K562 (cell line): ENCODE results near the gene LSM8. TPM values are rescaled to one million over a fixed set of nuclear protein-coding genes. Genes with fewer than 3 reads are reported as not detected.

ENCODE experiments used
- ATAC-seq: fragments of 200-7000 bp; cut with Tn5 transposase; 3 replicates; pipeline ENCODE4 v1.9.1; 2020; ENCODE audit warnings: moderate library complexity
- BruUV-seq: library from RNA; stranded (reverse); fragments of 400-500 nt; replicated peaks from 2 replicates; lab custom pipeline; 2021; lab: Mats Ljungman, UMichigan
- CTCF ChIA-PET: fragments of 300-600 bp; formaldehyde crosslinking; extraction: SDS; loops from one replicate; lab custom pipeline; 2021; ENCODE audit warnings: low intra/inter-chr PET ratio; lab: Yijun Ruan, JAX
- POLR2A ChIA-PET: fragments of 300-600, 350-650 bp; sonication (Branson Sonifier 250); formaldehyde crosslinking; extraction: SDS; loops from one replicate; lab custom pipeline; 2021; ENCODE audit warnings: antibody characterized with exemption, inconsistent platforms; lab: Yijun Ruan, JAX
- DNase-seq, 4 experiments: peaks; one replicate each; pipeline versions ENCODE4 v3.0.0 to v3.0.0-alpha.2; 2011 to 2018; ENCODE audit warnings: low spot score in 3 of 4, mixed read lengths in 3 of 4; ENCODE audit errors: extremely low read depth in 1 of 4
- FAIRE-seq: peaks from 2 replicates; lab custom pipeline; 2011; peaks lifted over from hg19 to GRCh38; lab: Jason Lieb, UNC
- H2AFZ ChIP-seq: 2 replicates; pipeline ENCODE4 v1.6.0; 2011; ENCODE audit warnings: low read depth, low read length, control low read depth, inconsistent platforms
- H3K27ac ChIP-seq: fragments of 200-600 bp; 3 replicates; pipeline ENCODE4 v1.8.0; 2011; ENCODE audit warnings: low read depth, mild to moderate bottlenecking, control low read depth, inconsistent platforms, low read length, moderate library complexity, mixed read lengths; ENCODE audit errors: extremely low read depth
- H3K27me3 ChIP-seq, 2 experiments: fragments of 300-600 bp in 1 of 2; 2 replicates in 1 of 2; 3 replicates in 1 of 2; pipeline versions ENCODE4 v1.6.0 to v1.8.0; 2011; ENCODE audit warnings: inconsistent platforms in 2 of 2, low read length in 2 of 2, mild to moderate bottlenecking in 1 of 2, mixed read lengths in 1 of 2, moderate library complexity in 1 of 2; ENCODE audit not compliant: control insufficient read depth in 2 of 2, insufficient read depth in 2 of 2
- H3K36me3 ChIP-seq: fragments of 300-600 bp; 3 replicates; pipeline ENCODE4 v1.8.0; 2011; ENCODE audit warnings: mild to moderate bottlenecking, low read length, inconsistent platforms; ENCODE audit not compliant: control insufficient read depth, insufficient read depth
- H3K4me1 ChIP-seq, 2 experiments: fragments of 200-600 bp in 1 of 2; replicated peaks in 1 of 2; 2 replicates in 1 of 2; 3 replicates in 1 of 2; pipeline versions ENCODE4 v1.5.1 to v1.8.0; 2011; ENCODE audit warnings: inconsistent platforms in 2 of 2, low read length in 2 of 2, mild to moderate bottlenecking in 1 of 2, mixed read lengths in 1 of 2, moderate library complexity in 1 of 2; ENCODE audit not compliant: control insufficient read depth in 2 of 2, insufficient read depth in 2 of 2
- H3K4me2 ChIP-seq: 2 replicates; pipeline ENCODE4 v1.6.1; 2011; ENCODE audit warnings: low read length, control low read depth, inconsistent platforms, mixed read lengths; ENCODE audit not compliant: insufficient read depth
- H3K4me3 ChIP-seq: fragments of 200-600 bp; sonication (generic), shearing (Covaris generic); 2 replicates; pipeline ENCODE4 v1.5.1; 2016; ENCODE audit warnings: control low read depth, inconsistent platforms
- H3K79me2 ChIP-seq: fragments of 200-600 bp; 3 replicates; pipeline ENCODE4 v1.8.0; 2011; ENCODE audit warnings: low read length, inconsistent platforms; ENCODE audit not compliant: control insufficient read depth, insufficient read depth
- H3K9ac ChIP-seq, 2 experiments: 2 replicates each; pipeline versions ENCODE4 v1.6.0 to v1.6.1; 2011; ENCODE audit warnings: low read depth in 2 of 2, low read length in 2 of 2, control low read depth in 1 of 2, inconsistent platforms in 1 of 2, mild to moderate bottlenecking in 1 of 2, mixed read lengths in 1 of 2; ENCODE audit not compliant: insufficient read depth in 1 of 2
- H3K9me1 ChIP-seq: one replicate; pipeline ENCODE4 v1.6.0; 2011; ENCODE audit warnings: inconsistent platforms, mild to moderate bottlenecking, low read length, moderate library complexity; ENCODE audit not compliant: control insufficient read depth, insufficient read depth
- H3K9me3 ChIP-seq: replicated peaks from 2 replicates; pipeline ENCODE4 v1.5.1; 2011; ENCODE audit warnings: low read depth, low read length, inconsistent platforms; ENCODE audit not compliant: control insufficient read depth, insufficient read depth
- H4K20me1 ChIP-seq: replicated peaks from 2 replicates; pipeline ENCODE4 v1.6.1; 2011; ENCODE audit warnings: low read length, inconsistent platforms, mixed read lengths; ENCODE audit not compliant: control insufficient read depth, insufficient read depth
- CBX8 ChIP-seq: fragments of 200-600 bp; sonication (generic); IDR thresholded peaks from 2 replicates; pipeline ENCODE4 v1.6.1; 2012; ENCODE audit warnings: borderline replicate concordance, mixed run types, low read depth, mild to moderate bottlenecking, moderate library complexity, mixed read lengths, low read length, control low read depth, inconsistent platforms; ENCODE audit not compliant: poor library complexity, severe bottlenecking; ENCODE audit errors: extremely low read depth
- DNMT1 ChIP-seq: fragments of 450-650 bp; IDR thresholded peaks from 2 replicates; pipeline ENCODE4 v1.6.1; 2016; ENCODE audit warnings: antibody characterized with exemption, mild to moderate bottlenecking
- FOSL1 ChIP-seq: fragments of 200-800 bp; sonication (Bioruptor generic); conservative IDR thresholded peaks from 2 replicates; pipeline ENCODE4 v1.6.1; 2016; ENCODE audit warnings: missing genetic modification characterization, missing compliant biosample characterization
- KLF16 ChIP-seq: IDR thresholded peaks from 2 replicates; pipeline ENCODE4 v1.6.1; 2016; ENCODE audit warnings: antibody characterized with exemption
- NELFE ChIP-seq: IDR thresholded peaks from 2 replicates; pipeline ENCODE4 v1.6.1; 2011; ENCODE audit warnings: mild to moderate bottlenecking; ENCODE audit not compliant: insufficient read depth, insufficient read length
- POLR2H ChIP-seq: IDR thresholded peaks from 2 replicates; pipeline ENCODE4 v1.6.1; 2016; ENCODE audit warnings: missing genetic modification characterization, low read depth, mild to moderate bottlenecking, control low read depth, missing compliant biosample characterization, moderate library complexity
- SMAD4 ChIP-seq: fragments of 250-450 bp; sonication (Bioruptor Pico); conservative IDR thresholded peaks from 2 replicates; pipeline ENCODE4 v1.8.0; 2021; ENCODE audit warnings: inconsistent platforms, mild to moderate bottlenecking, moderate library complexity
- SMARCA4 ChIP-seq: fragments of 450-650 bp; IDR thresholded peaks from 2 replicates; pipeline ENCODE4 v1.6.1; 2016
- THRAP3 ChIP-seq: fragments of 450-650 bp; IDR thresholded peaks from 2 replicates; pipeline ENCODE4 v1.6.1; 2016; ENCODE audit warnings: mild to moderate bottlenecking, inconsistent platforms, borderline replicate concordance
- ZNF124 ChIP-seq: sonication (generic); formaldehyde crosslinking; IDR thresholded peaks from 2 replicates; pipeline ENCODE4 v1.8.1; 2022; ENCODE audit warnings: missing genetic modification reagents
- ZNF165 ChIP-seq: fragments of 250-450 bp; sonication (Bioruptor Pico); IDR thresholded peaks from 2 replicates; pipeline ENCODE4 v1.4.0; 2020; ENCODE audit warnings: borderline replicate concordance
- ZNF778 ChIP-seq: fragments of 450-650 bp; formaldehyde crosslinking; IDR thresholded peaks from 2 replicates; pipeline ENCODE4 v1.4.0; 2020; ENCODE audit warnings: mild to moderate bottlenecking, moderate library complexity
- WGBS: fragments of 100-300 bp; shearing (Covaris generic); methylation state at CpG from one replicate; pipeline ENCODE4 v1.1.6; 2016; ENCODE audit warnings: low coverage, mixed read lengths; ENCODE audit not compliant: insufficient coverage; ENCODE audit errors: missing lambda C conversion rate; 5-methylcytosine and 5-hydroxymethylcytosine counted together
- in situ Hi-C: fragments of 300-500 bp; cut with MboI; formaldehyde crosslinking; loops from 4 replicates; pipeline ENCODE4 v1.15.0; 2018; ENCODE audit warnings: inconsistent platforms, mixed read lengths
- intact Hi-C: fragments of 100-400 bp; cut with micrococcal nuclease; formaldehyde crosslinking; loops from 2 replicates; pipeline ENCODE4 v1.14.2; 2022
- polyA plus RNA-seq, 8 experiments: library from polyadenylated mRNA; depleted of rRNA in 4 of 8; stranded (reverse) in 5 of 8; unstranded in 3 of 8; fragments of >200 nt; fragmentation: Nextera tagmentation in 2 of 8; fragmentation: Illumina TruSeq in 1 of 8; extraction: Ambion mirVana in 2 of 8; extraction: Trizol in 1 of 8; gene quantifications; 2 replicates each; pipeline versions ENCODE4 v1.2.1 to v1.2.3, GENCODE V29; 2011 to 2014; ENCODE audit warnings: inconsistent platforms in 1 of 8, missing spikeins in 1 of 8
- total RNA-seq, 7 experiments: library from RNA; depleted of rRNA in 6 of 7; stranded (reverse); fragments of >200 nt in 6 of 7; fragmentation: Illumina TruSeq in 2 of 7; extraction: Trizol in 2 of 7; gene quantifications; 2 replicates each; pipeline versions ENCODE4 v1.2.1 to v1.2.3, GENCODE V29; 2011 to 2021; ENCODE audit warnings: low replicate concordance in 1 of 7
- TF ChIP-seq, protein P1 (sequence below): fragments of 250-450 bp; sonication (Bioruptor Pico); IDR thresholded peaks from 2 replicates; pipeline ENCODE4 v1.6.1; 2021; ENCODE audit warnings: mild to moderate bottlenecking
- TF ChIP-seq, protein P2 (sequence below): fragments of 250-450 bp; sonication (Bioruptor Pico); IDR thresholded peaks from 2 replicates; pipeline ENCODE4 v1.5.0; 2021; ENCODE audit warnings: mild to moderate bottlenecking, moderate library complexity
- TF ChIP-seq, protein P3 (sequence below): fragments of 250-450 bp; sonication (Bioruptor Pico); IDR thresholded peaks from 2 replicates; pipeline ENCODE4 v1.4.0; 2020; ENCODE audit warnings: mild to moderate bottlenecking, moderate library complexity, borderline replicate concordance
- TF ChIP-seq, protein P4 (sequence below): fragments of 250-450 bp; sonication (Bioruptor Pico); IDR thresholded peaks from 2 replicates; pipeline ENCODE4 v1.8.0; 2022; ENCODE audit warnings: moderate library complexity, mild to moderate bottlenecking, inconsistent platforms

LSM8 gene
- total and polyA plus RNA-seq, 9 of the 15 experiments (the other 6 are each of a cell fraction or from before 2014, with no cell fraction given): 81.5 to 340 (median 180) TPM

DNA sequence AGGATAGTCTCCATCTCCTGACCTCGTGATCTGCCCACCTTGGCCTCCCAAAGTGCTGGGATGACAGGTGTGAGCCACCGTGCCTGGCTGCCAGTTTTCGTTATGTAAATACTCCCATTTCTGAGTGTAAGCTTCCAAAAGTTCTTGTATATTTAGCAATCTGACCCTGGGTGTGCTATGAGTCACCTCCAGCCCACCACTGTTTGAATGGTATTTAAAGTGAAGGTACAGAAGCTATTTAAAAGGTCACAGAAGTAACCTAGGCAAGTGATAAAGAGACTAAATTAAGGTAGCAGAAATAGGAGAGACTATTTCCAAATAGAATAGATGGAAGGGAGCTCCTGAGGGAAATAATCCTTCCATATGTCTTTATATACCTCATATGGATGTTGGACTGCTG lies 36.6 kb downstream of the LSM8 start:
- 9% methylated on average over 3 of the region's 3 CpGs for WGBS
- FAIRE-seq (no peak), DNase-seq (no peak), ATAC-seq (no peak)
- intact Hi-C loops (no loop called here), in situ Hi-C loops (no loop called here)
- ChIA-PET CTCF (no interaction called here), POLR2A (no interaction called here)
- Histone ChIP-seq H3K4me3 (no peak overlapping the region), H3K9ac (no peak overlapping the region), H3K9me1 (no peaks in the 10 kb centered on the region), H3K27me3 (peaks cover 0 to 11% of the 10 kb centered on the region in 2 experiments; a peak in 1 of 5 replicates), H3K4me1 (peaks cover 0 to 15% of the 10 kb centered on the region in 2 experiments; a peak in 3 of 5 replicates), H3K4me2 (no peak overlapping the region), H4K20me1 (no peaks in the 10 kb centered on the region), H3K79me2 (no peaks in the 10 kb centered on the region), H3K9me3 (no peaks in the 10 kb centered on the region), H3K27ac (no peak overlapping the region), H3K36me3 (no peaks in the 10 kb centered on the region), H2AFZ (no peak overlapping the region)
- BruUV-seq: no TSS peak
- TF ChIP-seq KLF16: no peak
- TF ChIP-seq SMARCA4: no peak
- TF ChIP-seq, protein P1, sequence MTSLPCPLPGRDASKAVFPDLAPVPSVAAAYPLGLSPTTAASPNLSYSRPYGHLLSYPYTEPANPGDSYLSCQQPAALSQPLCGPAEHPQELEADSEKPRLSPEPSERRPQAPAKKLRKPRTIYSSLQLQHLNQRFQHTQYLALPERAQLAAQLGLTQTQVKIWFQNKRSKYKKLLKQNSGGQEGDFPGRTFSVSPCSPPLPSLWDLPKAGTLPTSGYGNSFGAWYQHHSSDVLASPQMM (CRISPR knock-in tag): no peak
- TF ChIP-seq ZNF165 (CRISPR knock-in tag): no peak
- no peak for TF ChIP-seq NELFE
- no peak for TF ChIP-seq POLR2H
- TF ChIP-seq, protein P2, sequence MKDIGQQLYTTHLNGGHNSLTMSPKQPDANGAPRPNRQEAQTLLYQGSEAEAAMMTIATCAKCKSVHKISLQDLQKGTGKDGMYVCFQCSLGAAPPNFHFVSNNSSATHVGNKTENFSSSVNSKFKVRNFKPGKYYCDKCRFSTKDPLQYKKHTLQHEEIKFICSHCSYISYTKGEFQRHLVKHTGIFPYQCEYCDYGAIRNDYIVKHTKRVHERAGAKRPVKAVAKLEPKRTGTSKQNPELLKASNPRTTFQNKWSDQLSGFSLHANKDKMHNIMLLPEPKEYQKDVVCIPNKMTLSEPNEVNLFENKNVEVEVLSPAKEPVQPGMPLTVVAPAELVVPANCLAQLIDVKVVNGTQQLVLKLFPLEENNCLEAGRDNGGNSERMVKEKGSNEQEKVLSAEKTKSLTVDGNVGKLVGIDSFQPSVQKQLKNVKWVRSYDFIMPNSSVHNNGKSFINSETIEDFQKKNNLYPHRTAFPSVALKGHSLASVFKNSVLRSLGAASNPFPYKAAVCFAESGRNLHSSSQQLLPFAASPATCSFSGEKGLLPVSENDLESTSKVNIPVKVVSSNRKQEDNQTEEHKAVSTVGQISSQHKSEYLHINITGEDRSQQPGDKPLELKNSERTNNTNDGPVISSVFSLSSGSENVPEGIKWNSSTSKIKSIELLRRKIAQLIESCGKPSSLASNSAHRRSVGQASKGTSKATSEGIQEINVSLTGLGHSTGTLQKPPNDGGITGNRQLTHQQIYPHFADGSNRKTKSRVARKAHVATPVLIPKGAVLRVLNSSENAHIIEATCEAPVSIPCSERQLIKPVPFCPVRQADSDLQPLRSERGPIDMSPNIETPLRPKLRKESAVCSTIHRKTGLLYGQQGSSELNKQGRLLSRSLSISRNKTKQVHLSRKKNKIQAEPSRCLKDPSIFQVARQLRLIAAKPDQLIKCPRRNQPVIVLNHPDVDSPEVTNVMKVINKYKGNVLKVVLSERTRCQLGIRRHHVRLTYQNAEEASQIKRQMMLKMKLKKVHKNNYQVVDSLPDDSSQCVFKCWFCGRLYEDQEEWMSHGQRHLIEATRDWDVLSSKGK (CRISPR knock-in tag): no peak
- TF ChIP-seq, protein P3, sequence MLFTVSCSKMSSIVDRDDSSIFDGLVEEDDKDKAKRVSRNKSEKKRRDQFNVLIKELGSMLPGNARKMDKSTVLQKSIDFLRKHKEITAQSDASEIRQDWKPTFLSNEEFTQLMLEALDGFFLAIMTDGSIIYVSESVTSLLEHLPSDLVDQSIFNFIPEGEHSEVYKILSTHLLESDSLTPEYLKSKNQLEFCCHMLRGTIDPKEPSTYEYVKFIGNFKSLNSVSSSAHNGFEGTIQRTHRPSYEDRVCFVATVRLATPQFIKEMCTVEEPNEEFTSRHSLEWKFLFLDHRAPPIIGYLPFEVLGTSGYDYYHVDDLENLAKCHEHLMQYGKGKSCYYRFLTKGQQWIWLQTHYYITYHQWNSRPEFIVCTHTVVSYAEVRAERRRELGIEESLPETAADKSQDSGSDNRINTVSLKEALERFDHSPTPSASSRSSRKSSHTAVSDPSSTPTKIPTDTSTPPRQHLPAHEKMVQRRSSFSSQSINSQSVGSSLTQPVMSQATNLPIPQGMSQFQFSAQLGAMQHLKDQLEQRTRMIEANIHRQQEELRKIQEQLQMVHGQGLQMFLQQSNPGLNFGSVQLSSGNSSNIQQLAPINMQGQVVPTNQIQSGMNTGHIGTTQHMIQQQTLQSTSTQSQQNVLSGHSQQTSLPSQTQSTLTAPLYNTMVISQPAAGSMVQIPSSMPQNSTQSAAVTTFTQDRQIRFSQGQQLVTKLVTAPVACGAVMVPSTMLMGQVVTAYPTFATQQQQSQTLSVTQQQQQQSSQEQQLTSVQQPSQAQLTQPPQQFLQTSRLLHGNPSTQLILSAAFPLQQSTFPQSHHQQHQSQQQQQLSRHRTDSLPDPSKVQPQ (CRISPR knock-in tag): no peak
- TF ChIP-seq ZNF124 (CRISPR knock-in tag): no peak
- no peak for TF ChIP-seq ZNF778
- no peak for TF ChIP-seq SMAD4 (CRISPR knock-in tag)
- TF ChIP-seq CBX8: no peak
- TF ChIP-seq THRAP3: no peak
- TF ChIP-seq DNMT1: no peak
- TF ChIP-seq, protein P4, sequence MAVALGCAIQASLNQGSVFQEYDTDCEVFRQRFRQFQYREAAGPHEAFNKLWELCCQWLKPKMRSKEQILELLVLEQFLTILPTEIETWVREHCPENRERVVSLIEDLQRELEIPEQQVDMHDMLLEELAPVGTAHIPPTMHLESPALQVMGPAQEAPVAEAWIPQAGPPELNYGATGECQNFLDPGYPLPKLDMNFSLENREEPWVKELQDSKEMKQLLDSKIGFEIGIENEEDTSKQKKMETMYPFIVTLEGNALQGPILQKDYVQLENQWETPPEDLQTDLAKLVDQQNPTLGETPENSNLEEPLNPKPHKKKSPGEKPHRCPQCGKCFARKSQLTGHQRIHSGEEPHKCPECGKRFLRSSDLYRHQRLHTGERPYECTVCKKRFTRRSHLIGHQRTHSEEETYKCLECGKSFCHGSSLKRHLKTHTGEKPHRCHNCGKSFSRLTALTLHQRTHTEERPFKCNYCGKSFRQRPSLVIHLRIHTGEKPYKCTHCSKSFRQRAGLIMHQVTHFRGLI (CRISPR knock-in tag): no peak
- TF ChIP-seq FOSL1 (tag): no peak
